Melanocyte of skin (primary cell): ENCODE results near the gene OR6K3. TPM values are rescaled to one million over a fixed set of nuclear protein-coding genes. Genes with fewer than 3 reads are reported as not detected.

ENCODE experiments used
- total RNA-seq, 2 donors: library from RNA; depleted of rRNA; stranded (reverse); fragments of >200 nt; gene quantifications; 2 replicates each; pipeline ENCODE4 v1.2.3, GENCODE V29; 2012

The OR6K3 gene, protein sequence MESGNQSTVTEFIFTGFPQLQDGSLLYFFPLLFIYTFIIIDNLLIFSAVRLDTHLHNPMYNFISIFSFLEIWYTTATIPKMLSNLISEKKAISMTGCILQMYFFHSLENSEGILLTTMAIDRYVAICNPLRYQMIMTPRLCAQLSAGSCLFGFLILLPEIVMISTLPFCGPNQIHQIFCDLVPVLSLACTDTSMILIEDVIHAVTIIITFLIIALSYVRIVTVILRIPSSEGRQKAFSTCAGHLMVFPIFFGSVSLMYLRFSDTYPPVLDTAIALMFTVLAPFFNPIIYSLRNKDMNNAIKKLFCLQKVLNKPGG
- not detected for total RNA-seq

DNA sequence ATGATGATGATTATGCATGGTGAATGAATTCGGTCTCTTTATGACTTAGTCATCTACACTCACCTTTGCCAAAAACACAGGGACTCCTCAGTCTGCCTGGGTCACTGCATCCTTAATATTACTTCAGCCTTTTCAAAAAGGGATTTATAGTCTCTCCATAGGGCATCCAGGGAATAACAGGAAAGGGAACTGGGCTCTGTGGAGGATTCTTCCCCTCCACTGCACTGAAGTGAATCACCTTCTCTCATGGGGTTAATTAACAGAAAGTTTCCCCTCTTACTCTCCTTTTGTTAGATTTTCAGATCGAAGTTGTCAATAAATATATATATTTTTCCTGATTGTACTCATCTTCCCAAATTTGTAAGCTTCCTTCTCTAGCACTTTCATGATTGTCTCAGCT, at the start of gene OR6K3:
OR6K3 (minus strand) TSS at position 101 of the 400 bp plus-strand sequence. CDS start 2,605 bp downstream, outside the sequence.

DNA sequence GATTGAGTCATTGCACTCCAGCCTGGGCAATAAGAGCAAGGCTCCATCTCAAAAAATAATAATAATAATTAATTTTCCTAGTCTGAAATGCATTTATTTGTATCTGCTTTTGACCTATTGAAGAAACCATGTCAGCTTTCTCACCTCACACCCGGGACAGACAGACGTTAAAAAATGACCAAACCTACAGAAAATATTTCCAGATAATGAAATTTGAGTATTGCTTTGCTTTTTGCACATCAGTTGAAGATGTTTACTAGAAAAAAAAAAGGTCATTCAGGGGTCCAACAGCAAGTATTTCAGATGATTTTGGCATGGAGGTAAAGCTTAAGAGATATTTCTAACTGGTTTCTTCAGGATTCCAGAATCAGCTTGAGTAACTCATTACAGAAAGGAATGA, 33.9 kb upstream of the OR6K3 start, which contains the start of gene OR6K6:
OR6K6 (plus strand) TSS at position 301 of the 400 bp plus-strand sequence. CDS start 168 bp downstream, outside the sequence.

DNA sequence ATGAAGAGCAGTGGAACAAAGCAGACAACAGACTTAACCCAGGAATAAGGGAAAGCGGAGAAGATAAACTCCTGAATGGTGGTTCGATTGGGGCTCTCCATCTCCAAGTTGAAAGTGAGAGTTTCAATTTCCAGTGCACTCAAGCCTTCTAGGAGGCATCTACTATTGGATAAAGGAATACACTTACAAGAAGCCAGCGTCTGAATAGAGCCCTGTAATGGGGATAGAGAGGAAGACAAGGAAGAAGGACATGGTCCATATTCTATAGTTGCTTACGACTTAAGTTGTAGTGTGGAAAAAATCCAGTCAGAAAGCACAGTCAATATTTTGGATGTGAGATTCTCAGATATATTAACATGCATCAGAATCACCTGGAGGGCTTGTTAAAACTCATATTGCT, 20.0 kb downstream of the OR6K3 start, which contains the start of gene OR6K2:
OR6K2 (minus strand) TSS at position 101 of the 400 bp plus-strand sequence; CDS start at position 101, 0 bp downstream.

DNA sequence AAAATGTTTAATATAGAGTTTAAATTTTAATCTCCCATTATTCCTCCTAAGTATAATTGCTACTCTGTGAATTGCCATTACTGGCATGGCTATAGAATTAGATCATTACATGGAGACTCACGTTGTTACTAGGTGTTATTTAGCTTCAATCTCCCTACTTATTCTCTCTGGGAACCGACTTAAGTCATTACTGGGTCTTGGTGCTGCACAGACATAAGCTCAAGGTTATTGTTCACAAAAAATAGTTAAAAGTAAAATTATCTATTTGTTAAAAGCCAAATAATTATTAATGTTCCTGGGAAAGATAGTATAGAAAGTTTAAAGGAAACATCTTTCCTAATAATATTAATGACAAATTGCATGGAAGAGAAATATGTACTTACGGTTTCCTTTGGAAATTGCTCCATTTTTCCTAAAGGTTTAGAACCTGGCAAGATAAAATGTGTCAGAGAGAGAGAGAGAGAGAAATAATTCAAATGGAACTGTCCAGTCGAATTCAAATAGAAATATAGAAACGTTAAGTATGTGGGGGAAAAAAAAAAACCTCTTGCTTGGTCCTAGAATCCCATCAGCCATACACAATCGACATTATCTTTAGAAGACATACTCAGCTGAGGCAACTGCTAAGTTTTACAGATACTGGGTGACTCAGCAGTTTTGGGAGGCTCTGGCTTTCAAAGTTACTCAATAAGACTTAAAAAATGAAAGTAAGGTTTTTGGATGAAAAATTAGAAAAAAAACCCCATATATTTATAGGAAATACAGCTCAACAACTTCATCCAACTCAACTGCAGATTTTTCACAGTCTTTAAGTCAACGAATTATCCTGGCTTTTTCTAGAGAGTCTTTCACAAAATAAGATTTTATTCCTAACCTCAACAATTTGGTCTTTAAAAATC, 34.2 kb downstream of the OR6K3 start, which contains the start of gene SPTA1:
SPTA1 (minus strand) TSS at position 605 of the 899 bp plus-strand sequence; CDS start at position 407, 198 bp downstream.

Other genes starting within 250 kb of the OR6K3 start
- not detected for gene OR10R2, start 248.5 kb downstream of the OR6K3 start, total RNA-seq
- not detected for gene OR6Y1, start 166.3 kb downstream of the OR6K3 start, total RNA-seq
- gene OR6P1, start 150.1 kb downstream of the OR6K3 start, total RNA-seq: not detected
- not detected for gene OR10X1, start 140.8 kb downstream of the OR6K3 start, total RNA-seq
- gene OR10Z1, start 115.5 kb downstream of the OR6K3 start, total RNA-seq: not detected
- under 1 TPM; under 0.01 TPM for gene SPTA1, start 34.0 kb downstream of the OR6K3 start, total RNA-seq
- not detected for gene OR6K2, start 20.1 kb downstream of the OR6K3 start, total RNA-seq
- not detected for gene OR6K6, start 34.0 kb upstream of the OR6K3 start, total RNA-seq
- not detected for gene OR6N1, start 51.5 kb upstream of the OR6K3 start, total RNA-seq
- not detected for gene OR6N2, start 60.5 kb upstream of the OR6K3 start, total RNA-seq
- not detected for gene MNDA, start 110.6 kb upstream of the OR6K3 start, total RNA-seq
- 1 to 10 TPM; 6.0 to 7.9 TPM for gene PYHIN1, start 210.8 kb upstream of the OR6K3 start, total RNA-seq